GM12872 (cell line): Measurements from ENCODE around the gene CDC45.

Experiments used
- TF ChIP-seq, protein P1 (sequence below): IDR thresholded peaks from 3 replicates; pipeline ENCODE4 v1.5.1; 2011; ENCODE audit warnings: low read depth, mild to moderate bottlenecking, low read length, moderate library complexity; ENCODE audit not compliant: insufficient read depth

CDC45 gene

DNA sequence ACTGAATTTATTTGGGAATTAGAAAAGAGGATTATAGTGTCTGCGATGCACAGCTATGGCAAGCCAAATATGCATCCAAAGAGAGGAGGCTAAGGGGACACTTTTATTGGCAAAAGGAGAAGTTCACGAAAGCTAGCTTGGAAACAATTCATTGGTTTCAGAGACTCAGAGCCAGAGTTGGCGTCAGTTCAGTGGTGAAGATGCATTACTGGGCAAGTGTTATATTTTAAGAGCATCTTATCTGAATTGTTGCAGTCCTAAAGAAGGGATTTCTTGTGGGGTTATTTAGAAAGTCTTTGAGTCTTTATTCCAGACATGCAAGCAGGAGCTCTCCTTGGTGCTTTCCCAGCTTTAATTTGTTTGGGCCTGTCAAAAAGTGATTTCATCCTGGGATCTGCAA is 29.5 kb downstream of the CDC45 start:
- TF ChIP-seq, protein P1, sequence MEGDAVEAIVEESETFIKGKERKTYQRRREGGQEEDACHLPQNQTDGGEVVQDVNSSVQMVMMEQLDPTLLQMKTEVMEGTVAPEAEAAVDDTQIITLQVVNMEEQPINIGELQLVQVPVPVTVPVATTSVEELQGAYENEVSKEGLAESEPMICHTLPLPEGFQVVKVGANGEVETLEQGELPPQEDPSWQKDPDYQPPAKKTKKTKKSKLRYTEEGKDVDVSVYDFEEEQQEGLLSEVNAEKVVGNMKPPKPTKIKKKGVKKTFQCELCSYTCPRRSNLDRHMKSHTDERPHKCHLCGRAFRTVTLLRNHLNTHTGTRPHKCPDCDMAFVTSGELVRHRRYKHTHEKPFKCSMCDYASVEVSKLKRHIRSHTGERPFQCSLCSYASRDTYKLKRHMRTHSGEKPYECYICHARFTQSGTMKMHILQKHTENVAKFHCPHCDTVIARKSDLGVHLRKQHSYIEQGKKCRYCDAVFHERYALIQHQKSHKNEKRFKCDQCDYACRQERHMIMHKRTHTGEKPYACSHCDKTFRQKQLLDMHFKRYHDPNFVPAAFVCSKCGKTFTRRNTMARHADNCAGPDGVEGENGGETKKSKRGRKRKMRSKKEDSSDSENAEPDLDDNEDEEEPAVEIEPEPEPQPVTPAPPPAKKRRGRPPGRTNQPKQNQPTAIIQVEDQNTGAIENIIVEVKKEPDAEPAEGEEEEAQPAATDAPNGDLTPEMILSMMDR, result no peak

DNA sequence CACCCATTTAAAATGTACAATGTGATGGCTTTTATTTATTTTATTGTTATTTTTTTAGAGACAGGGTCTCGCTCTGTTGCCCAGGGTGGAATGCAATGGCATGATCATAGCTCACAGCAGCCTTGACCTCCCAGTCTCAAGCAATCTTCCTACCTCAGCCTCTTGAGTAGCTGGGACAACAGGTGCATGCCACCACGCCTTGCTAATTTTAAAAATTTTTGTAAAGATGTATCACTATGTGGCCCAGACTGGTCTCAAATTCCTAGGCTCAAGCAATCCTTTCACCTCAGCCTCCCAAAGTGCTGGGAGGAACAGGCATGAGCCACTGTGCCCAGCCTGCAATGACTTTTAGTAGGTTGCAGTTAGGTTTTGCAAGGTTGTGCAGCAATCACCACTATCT is 30.2 kb downstream of the CDC45 start:
- TF ChIP-seq, protein P1, result no peak

DNA sequence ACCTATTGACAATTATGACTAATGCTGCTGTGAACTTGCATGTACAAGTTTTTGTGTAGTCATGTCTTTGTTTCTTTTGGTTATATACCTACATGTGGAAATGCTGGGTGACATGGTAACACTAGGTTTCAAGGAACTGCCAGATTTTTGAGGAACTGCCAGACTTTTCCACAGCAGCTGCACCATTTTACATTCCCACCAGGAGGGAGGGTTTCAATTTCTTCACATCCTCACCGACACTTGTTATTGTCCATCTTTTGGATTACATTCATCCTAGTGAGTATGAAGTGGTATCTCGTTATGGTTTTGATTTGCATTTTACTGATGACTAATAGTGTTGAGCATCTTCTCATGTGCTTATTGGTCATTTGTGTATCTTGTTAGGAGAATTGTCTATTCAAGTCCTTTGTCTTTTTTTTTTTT is 31.2 kb downstream of the CDC45 start:
- TF ChIP-seq, protein P1, result no peak

DNA sequence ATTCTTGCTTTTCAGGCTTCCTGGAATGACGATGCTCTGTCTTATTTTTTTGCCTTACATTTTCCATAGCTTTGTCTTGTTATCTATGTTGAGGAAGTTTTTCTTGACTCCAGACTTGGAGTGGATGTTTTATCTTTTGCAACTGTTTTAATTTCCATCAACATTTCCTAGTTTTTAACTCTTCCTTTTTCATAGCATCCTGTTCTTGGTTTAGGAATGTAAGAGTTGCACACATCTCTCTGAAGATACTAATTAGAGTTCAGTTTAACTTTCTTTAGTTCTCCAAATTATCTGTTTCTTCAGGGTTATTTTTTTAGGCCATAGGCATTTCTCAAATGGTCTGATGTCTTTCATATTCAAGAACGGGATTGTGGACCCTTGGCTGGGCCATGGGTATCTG is 34.1 kb downstream of the CDC45 start:
- TF ChIP-seq, protein P1, result no peak

DNA sequence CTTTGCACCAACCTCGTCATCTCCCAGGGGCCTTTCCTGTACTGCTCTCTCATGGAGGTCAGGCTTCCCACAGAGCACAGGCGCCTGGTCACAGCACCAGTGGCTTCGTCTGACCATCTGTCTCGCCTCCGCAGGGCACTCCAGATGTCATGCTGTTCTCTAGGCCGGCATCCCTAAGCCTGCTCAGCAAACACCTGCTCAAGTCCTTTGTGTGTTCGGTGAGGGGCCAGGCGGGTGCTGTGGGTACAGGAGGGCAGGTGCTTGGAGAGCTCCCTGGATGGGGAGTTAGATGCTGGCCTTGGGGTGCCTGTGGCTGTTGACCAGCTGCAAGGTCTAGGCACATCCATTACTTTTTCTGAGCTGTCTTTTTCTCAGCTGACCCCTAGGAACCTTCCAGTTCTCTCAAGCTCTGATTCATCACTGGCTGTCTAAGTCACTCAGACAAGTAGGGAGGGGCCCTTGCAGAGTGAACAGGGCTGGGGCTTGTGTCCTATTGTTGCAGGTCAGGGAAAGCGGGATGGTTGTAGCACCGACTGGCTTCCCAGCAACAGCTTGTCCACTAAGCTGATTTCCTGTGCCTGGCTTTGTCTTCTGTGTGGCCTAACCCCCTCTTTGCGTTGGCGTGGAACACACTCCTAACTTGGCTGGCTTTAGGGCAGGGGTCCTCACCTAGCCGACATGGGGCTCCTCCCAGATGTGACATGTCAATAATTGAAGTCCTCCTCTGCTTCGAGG is 35.3 kb downstream of the CDC45 start:
- TF ChIP-seq, protein P1, result no peak

DNA sequence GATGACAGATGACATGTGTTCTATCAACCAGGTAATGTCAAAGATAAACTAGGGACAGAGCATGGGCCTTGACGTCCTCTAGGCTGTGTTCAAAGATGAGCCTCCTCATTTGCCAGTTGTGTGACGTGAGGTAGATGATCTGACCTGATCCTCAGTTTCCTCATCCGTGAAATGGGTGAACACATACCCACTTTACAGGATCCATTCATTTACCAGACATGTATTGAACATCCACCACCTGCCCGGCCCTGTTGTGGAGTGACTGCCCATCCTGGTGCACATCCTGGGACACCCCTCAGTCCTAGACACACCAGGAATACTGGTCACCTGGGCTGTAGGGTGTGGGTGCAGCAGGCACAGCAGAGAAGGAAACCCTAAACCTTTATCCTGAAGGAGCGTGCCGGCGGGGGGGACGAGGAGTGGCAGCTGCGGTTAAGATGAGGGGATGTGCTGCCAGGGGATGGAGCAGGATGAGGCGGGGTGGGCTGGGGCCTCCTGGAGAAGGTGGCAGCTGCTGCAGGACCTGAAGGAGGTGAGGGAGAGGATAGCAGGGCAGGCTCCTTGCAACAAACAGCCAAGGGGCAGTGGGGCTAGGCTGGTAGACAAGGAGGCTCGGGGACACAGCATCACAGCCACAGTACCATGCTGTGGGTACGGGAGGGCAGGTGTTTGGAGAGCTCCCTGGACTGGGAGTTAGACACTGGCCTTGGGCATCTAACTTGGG is 36.1 kb downstream of the CDC45 start:
- TF ChIP-seq, protein P1, result no peak

DNA sequence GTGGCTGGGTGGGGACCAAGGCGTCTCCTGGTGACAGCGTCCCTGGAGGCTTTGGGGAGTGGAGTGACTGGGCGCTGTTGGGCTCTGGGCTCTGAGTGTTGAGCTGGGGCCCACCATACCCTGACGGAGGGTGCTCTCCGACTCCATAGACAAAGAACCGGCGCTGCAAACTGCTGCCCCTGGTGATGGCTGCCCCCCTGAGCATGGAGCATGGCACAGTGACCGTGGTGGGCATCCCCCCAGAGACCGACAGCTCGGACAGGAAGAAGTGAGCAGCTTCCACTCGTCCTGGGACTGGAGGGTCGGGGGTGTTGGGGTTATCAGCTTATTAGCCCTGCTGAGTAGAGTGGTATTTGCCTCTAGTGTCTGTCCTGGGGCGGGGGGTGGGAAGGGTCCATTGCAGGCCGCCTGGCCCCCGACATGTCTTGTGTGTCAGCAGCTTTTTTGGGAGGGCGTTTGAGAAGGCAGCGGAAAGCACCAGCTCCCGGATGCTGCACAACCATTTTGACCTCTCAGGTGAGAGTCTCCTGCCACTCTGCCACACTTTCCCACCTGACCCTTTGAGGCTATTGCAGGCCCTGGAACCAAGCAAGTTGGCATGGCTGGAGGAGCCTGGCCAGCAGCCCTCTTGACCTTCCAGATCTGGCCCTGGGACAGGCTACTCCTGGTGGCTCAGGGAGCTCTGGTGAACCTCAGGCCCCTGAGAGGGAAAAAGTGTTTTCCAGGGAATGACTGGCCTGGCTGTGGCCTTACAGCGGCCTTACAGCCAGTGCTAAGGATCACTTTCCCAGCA is 36.9 kb downstream of the CDC45 start:
- TF ChIP-seq, protein P1, result no peak
